Neural progenitor cell (in vitro differentiated cells): ENCODE measurements around the gene TSPAN17. TPM values are rescaled to one million over a fixed set of nuclear protein-coding genes. Genes with fewer than 3 reads are reported as not detected.

Experiments
- DNase-seq: peaks from one replicate; pipeline ENCODE4 v3.0.0-alpha.2; 2016; ENCODE audit warnings: low spot score
- H2AFZ ChIP-seq: fragments of 200-600 bp; sonication (generic); replicated peaks from 2 replicates; pipeline ENCODE4 v1.6.1; 2016; ENCODE audit warnings: antibody characterized with exemption
- H3F3A ChIP-seq: fragments of 200-600 bp; sonication (generic); 2 replicates; pipeline ENCODE4 v1.6.1; 2016; ENCODE audit warnings: antibody characterized with exemption, low read depth
- H3K27ac ChIP-seq: fragments of 200-600 bp; sonication (generic); 2 replicates; pipeline ENCODE4 v1.5.1; 2016; ENCODE audit warnings: mild to moderate bottlenecking
- H3K27me3 ChIP-seq: fragments of 200-600 bp; sonication (generic); 2 replicates; pipeline ENCODE4 v1.6.1; 2016; ENCODE audit warnings: mild to moderate bottlenecking, moderate library complexity
- H3K36me3 ChIP-seq: fragments of 200-600 bp; sonication (generic); 2 replicates; pipeline ENCODE4 v1.5.1; 2016
- H3K4me1 ChIP-seq: fragments of 200-600 bp; sonication (generic); 2 replicates; pipeline ENCODE4 v1.6.1; 2016; ENCODE audit warnings: mixed run types
- H3K4me2 ChIP-seq: fragments of 200-600 bp; sonication (generic); 2 replicates; pipeline ENCODE4 v1.6.1; 2016
- H3K4me3 ChIP-seq: fragments of 200-600 bp; sonication (generic); 2 replicates; pipeline ENCODE4 v1.5.1; 2016
- H3K79me2 ChIP-seq: fragments of 200-600 bp; sonication (generic); 2 replicates; pipeline ENCODE4 v1.6.1; 2016; ENCODE audit warnings: low read depth
- H3K9ac ChIP-seq: fragments of 200-600 bp; sonication (generic); 2 replicates; pipeline ENCODE4 v1.6.1; 2016
- H3K9me3 ChIP-seq: fragments of 200-600 bp; sonication (generic); 2 replicates; pipeline ENCODE4 v1.5.1; 2016; ENCODE audit warnings: low read depth
- H4K20me1 ChIP-seq: fragments of 200-600 bp; sonication (generic); 2 replicates; pipeline ENCODE4 v1.6.1; 2016; ENCODE audit warnings: low read depth
- H3K27ac Mint-ChIP-seq: 3 replicates; pipeline ENCODE4 v1.8.0; 2021; ENCODE audit warnings: mixed read lengths
- H3K27me3 Mint-ChIP-seq: 2 replicates; pipeline ENCODE4 v1.8.0; 2022; ENCODE audit warnings: low read depth, mild to moderate bottlenecking, inconsistent platforms, moderate library complexity, mixed read lengths; ENCODE audit not compliant: insufficient read depth
- H3K36me3 Mint-ChIP-seq: 3 replicates; pipeline ENCODE4 v1.8.0; 2021; ENCODE audit warnings: mixed read lengths
- H3K4me1 Mint-ChIP-seq: 3 replicates; pipeline ENCODE4 v1.8.0; 2021; ENCODE audit warnings: mixed read lengths
- H3K4me3 Mint-ChIP-seq: 3 replicates; pipeline ENCODE4 v1.8.0; 2021; ENCODE audit warnings: mild to moderate bottlenecking, moderate library complexity, mixed read lengths
- H3K9me3 Mint-ChIP-seq: 3 replicates; pipeline ENCODE4 v1.8.0; 2020; ENCODE audit warnings: mixed read lengths
- EZH2 ChIP-seq: fragments of 200-600 bp; sonication (generic); IDR thresholded peaks from 2 replicates; pipeline ENCODE4 v1.6.1; 2017; ENCODE audit warnings: antibody characterized with exemption, mild to moderate bottlenecking, moderate library complexity
- EZH2phosphoT487 ChIP-seq: fragments of 200-600 bp; sonication (generic); IDR thresholded peaks from 2 replicates; pipeline ENCODE4 v1.6.1; 2017; ENCODE audit warnings: antibody characterized with exemption
- total RNA-seq: library from RNA; depleted of rRNA; stranded (reverse); fragments of >200 nt; gene quantifications from 2 replicates; pipeline ENCODE4 v1.2.3, GENCODE V29; 2015; ENCODE audit warnings: low replicate concordance
- TF ChIP-seq, protein P1 (sequence below): fragments of 200-600 bp; sonication (generic); IDR thresholded peaks from 2 replicates; pipeline ENCODE4 v1.5.1; 2017; ENCODE audit warnings: antibody characterized with exemption, mild to moderate bottlenecking

TSPAN17 gene
- total RNA-seq, 1 donor from 2014 or later, result 25.9 TPM

DNA sequence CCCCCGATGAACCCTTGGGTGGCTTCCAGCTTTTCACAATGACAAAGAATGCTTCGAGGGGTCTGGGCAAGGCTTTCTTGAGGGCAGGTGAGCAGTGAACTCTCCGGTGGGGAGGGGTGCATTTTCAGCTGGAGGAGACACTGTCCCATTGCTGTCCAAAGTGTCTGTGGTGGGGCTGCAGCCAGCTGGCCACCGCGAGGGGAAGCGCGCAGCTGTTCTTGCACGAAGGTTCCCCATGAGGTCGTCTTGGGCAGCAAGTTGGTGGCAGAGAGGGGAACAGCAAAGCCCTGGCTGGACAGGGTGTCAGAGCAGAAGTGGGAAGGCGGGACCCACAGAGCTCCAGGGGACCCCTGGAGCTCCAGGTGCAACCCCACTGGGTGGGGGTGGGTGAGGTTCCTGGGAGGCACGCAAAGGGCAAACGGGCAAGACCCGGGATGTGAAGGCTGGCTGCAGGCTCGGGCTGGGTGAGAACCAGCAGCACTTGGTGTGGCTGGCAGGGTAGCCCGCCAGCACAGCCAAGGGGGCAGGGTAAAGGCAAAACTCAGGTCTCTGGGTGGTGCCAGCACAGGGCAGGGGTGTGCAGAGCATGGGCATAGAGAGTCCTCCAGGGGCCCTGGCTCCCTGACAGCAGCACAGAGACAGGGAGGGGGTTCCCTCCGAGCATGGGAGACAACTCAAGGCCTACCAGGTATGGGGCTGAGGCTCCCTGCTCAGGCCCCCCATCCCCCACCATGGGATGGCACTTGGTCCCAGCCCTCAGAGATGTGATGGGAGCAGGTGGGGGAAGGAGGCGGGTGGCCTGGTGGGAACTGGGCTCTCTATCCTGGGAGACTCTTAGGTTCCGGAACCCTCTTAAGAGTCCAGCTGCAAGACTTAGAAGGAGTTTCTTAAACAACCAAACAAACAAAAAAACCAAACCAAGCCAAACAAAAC is 26.6 kb downstream of the TSPAN17 start:
- no peak overlapping the region for H3K9ac ChIP-seq
- H3F3A ChIP-seq, result peaks cover 5% of the 10 kb centered on the region
- no peak overlapping the region for H2AFZ ChIP-seq
- no peaks in the 10 kb centered on the region for H3K27me3 ChIP-seq
- no peak overlapping the region for H3K4me2 ChIP-seq
- DNase-seq, result no peak
- Mint-ChIP-seq H3K4me1 (peaks cover 14% of the 10 kb centered on the region), H3K9me3 (no peaks in the 10 kb centered on the region), H3K36me3 (no peaks in the 10 kb centered on the region), H3K27me3 (peaks cover 9% of the 10 kb centered on the region), H3K27ac (peak overlapping the region; percentile 50), H3K4me3 (no peak overlapping the region)
- H3K9me3 ChIP-seq, result no peaks in the 10 kb centered on the region
- no peaks in the 10 kb centered on the region for H3K79me2 ChIP-seq
- no peaks in the 10 kb centered on the region for H3K36me3 ChIP-seq
- H3K27ac ChIP-seq, result no peak overlapping the region
- no peak overlapping the region for H3K4me3 ChIP-seq
- H3K4me1 ChIP-seq, result peaks cover 6% of the 10 kb centered on the region
- TF ChIP-seq, protein P1, sequence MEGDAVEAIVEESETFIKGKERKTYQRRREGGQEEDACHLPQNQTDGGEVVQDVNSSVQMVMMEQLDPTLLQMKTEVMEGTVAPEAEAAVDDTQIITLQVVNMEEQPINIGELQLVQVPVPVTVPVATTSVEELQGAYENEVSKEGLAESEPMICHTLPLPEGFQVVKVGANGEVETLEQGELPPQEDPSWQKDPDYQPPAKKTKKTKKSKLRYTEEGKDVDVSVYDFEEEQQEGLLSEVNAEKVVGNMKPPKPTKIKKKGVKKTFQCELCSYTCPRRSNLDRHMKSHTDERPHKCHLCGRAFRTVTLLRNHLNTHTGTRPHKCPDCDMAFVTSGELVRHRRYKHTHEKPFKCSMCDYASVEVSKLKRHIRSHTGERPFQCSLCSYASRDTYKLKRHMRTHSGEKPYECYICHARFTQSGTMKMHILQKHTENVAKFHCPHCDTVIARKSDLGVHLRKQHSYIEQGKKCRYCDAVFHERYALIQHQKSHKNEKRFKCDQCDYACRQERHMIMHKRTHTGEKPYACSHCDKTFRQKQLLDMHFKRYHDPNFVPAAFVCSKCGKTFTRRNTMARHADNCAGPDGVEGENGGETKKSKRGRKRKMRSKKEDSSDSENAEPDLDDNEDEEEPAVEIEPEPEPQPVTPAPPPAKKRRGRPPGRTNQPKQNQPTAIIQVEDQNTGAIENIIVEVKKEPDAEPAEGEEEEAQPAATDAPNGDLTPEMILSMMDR, result no peak
- TF ChIP-seq EZH2 (no peak), EZH2phosphoT487 (no peak)
- H4K20me1 ChIP-seq, result no peaks in the 10 kb centered on the region

DNA sequence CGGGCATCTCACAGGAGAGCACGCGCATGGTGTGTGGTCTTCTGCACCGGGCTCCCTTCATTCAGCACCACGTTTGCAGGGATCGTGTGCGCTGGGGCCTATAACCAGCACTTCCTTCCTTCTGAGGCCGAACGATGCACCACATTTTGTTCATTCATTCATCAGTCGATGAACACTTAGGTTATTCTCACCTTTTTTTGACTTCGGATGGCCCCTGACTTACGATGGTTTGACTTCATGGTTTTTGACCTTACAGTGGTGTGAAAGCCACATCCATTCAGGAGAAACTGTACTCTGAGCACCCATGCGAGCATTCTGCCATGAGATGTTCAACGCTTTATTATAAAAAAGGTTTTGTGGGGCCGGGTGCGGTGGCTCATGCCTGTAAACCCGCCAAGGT is 27.5 kb downstream of the TSPAN17 start:
- H3K4me2 ChIP-seq, result no peak overlapping the region
- H3K79me2 ChIP-seq, result no peaks in the 10 kb centered on the region
- TF ChIP-seq EZH2 (no peak), EZH2phosphoT487 (no peak)
- TF ChIP-seq, protein P1, result no peak
- no peaks in the 10 kb centered on the region for H3K36me3 Mint-ChIP-seq
- no peaks in the 10 kb centered on the region for H3K9me3 Mint-ChIP-seq
- DNase-seq, result no peak
- H3K27me3 Mint-ChIP-seq, result peaks cover 10% of the 10 kb centered on the region
- H3K9me3 ChIP-seq, result no peaks in the 10 kb centered on the region
- no peak overlapping the region for H3K4me3 ChIP-seq
- H3K4me1 Mint-ChIP-seq, result peaks cover 14% of the 10 kb centered on the region
- H3K4me3 Mint-ChIP-seq, result no peak overlapping the region
- peaks cover 6% of the 10 kb centered on the region for H3K4me1 ChIP-seq
- H3K9ac ChIP-seq, result no peak overlapping the region
- no peak overlapping the region for H3K27ac Mint-ChIP-seq
- peaks cover 3% of the 10 kb centered on the region for H3K27me3 ChIP-seq
- no peaks in the 10 kb centered on the region for H4K20me1 ChIP-seq
- H3K27ac ChIP-seq, result no peak overlapping the region
- H3K36me3 ChIP-seq, result no peaks in the 10 kb centered on the region
- no peak overlapping the region for H2AFZ ChIP-seq
- peaks cover 5% of the 10 kb centered on the region for H3F3A ChIP-seq

- H3K27me3 Mint-ChIP-seq, result peaks cover 10% of the 10 kb centered on the region
- Histone ChIP-seq H3K9me3 (no peaks in the 10 kb centered on the region), H3K36me3 (no peaks in the 10 kb centered on the region), H2AFZ (no peak overlapping the region), H3K4me1 (peaks cover 6% of the 10 kb centered on the region), H3K27me3 (peaks cover 13% of the 10 kb centered on the region), H3K4me2 (no peak overlapping the region), H3K9ac (no peak overlapping the region), H3F3A (peaks cover 5% of the 10 kb centered on the region), H3K79me2 (no peaks in the 10 kb centered on the region), H4K20me1 (no peaks in the 10 kb centered on the region), H3K27ac (no peak overlapping the region), H3K4me3 (no peak overlapping the region)
- H3K36me3 Mint-ChIP-seq, result no peaks in the 10 kb centered on the region
- no peaks in the 10 kb centered on the region for H3K9me3 Mint-ChIP-seq
- TF ChIP-seq EZH2phosphoT487 (no peak), EZH2 (no peak)
- TF ChIP-seq, protein P1, result peak; percentile 77
- no peak overlapping the region for H3K27ac Mint-ChIP-seq
- peaks cover 14% of the 10 kb centered on the region for H3K4me1 Mint-ChIP-seq
- DNase-seq, result peak; percentile 66
- H3K4me3 Mint-ChIP-seq, result no peak overlapping the region
Measured at GRCh38 chr5:176675676-176676360, 28.5 kb downstream of the TSPAN17 start.
